Osteoblast (primary cell): Measurements from ENCODE around the gene HHAT. TPM values are rescaled to one million over a fixed set of nuclear protein-coding genes. Genes with fewer than 3 reads are reported as not detected.

Experiments
- DNase-seq: peaks from one replicate; pipeline ENCODE4 v3.0.0; 2011; ENCODE audit warnings: low spot score, mixed read lengths; ENCODE audit not compliant: insufficient read length; ENCODE audit errors: missing footprints
- H2AFZ ChIP-seq: 2 replicates; pipeline ENCODE4 v1.6.0; 2011; ENCODE audit warnings: mild to moderate bottlenecking, low read length
- H3K27ac ChIP-seq: 2 replicates; pipeline ENCODE4 v1.5.1; 2011; ENCODE audit warnings: mild to moderate bottlenecking, low read depth, low read length, moderate library complexity
- H3K27me3 ChIP-seq: 2 replicates; pipeline ENCODE4 v1.6.0; 2012; ENCODE audit warnings: mild to moderate bottlenecking, control low read depth, inconsistent platforms, low read length, moderate library complexity; ENCODE audit not compliant: insufficient read depth
- H3K36me3 ChIP-seq: 2 replicates; pipeline ENCODE4 v1.5.1; 2011; ENCODE audit warnings: mild to moderate bottlenecking, low read length, control low read depth, moderate library complexity; ENCODE audit not compliant: insufficient read depth
- H3K4me1 ChIP-seq: 2 replicates; pipeline ENCODE4 v1.5.1; 2011; ENCODE audit warnings: mild to moderate bottlenecking, low read length, control low read depth, moderate library complexity; ENCODE audit not compliant: insufficient read depth
- H3K4me2 ChIP-seq: 2 replicates; pipeline ENCODE4 v1.6.0; 2011; ENCODE audit warnings: mild to moderate bottlenecking, low read length; ENCODE audit not compliant: insufficient read depth
- H3K4me3 ChIP-seq: fragments of 200-600 bp; sonication (generic); 3 replicates; pipeline ENCODE4 v1.5.1; 2012; ENCODE audit warnings: mild to moderate bottlenecking, low read length, inconsistent platforms; ENCODE audit not compliant: insufficient read depth
- H3K79me2 ChIP-seq: 2 replicates; pipeline ENCODE4 v1.6.0; 2012; ENCODE audit warnings: mild to moderate bottlenecking, low read length, control low read depth, inconsistent platforms; ENCODE audit not compliant: insufficient read depth
- H3K9me3 ChIP-seq: 2 replicates; pipeline ENCODE4 v1.5.1; 2011; ENCODE audit warnings: low read depth, low read length, control low read depth
- H4K20me1 ChIP-seq: 2 replicates; pipeline ENCODE4 v1.6.0; 2012; ENCODE audit warnings: mild to moderate bottlenecking, low read length, control low read depth; ENCODE audit not compliant: insufficient read depth
- total RNA-seq: library from RNA; depleted of rRNA; stranded (reverse); fragments of >200 nt; gene quantifications from 2 replicates; pipeline ENCODE4 v1.2.3, GENCODE V29; 2012
- TF ChIP-seq, protein P1 (sequence below): IDR thresholded peaks from 2 replicates; pipeline ENCODE4 v1.5.1; 2011; ENCODE audit warnings: mild to moderate bottlenecking, low read depth, low read length, moderate library complexity; ENCODE audit errors: extremely low read depth

HHAT gene
- total RNA-seq, 1 donor, result 5.1 TPM

DNA sequence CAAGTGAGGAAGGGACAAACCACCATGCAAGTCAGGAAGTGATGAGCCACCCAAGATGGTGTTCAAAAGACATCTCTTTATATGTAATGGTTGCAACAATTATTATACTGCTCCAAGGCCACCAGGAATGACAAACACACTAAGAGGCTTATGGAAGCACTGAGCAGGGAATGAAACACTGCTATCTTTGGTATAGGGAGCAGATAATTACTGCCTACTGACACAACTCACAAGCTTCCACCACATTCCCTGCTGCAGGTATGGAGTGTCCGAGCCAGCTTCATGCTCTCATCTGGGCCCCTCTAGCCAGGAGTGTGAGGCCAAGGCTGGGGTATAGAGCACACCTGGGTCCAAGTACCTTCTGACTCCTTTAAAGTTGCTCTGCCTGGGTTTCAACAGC, 371.4 kb downstream of the HHAT start:
- Histone ChIP-seq H3K79me2 (no peaks in the 10 kb centered on the region), H2AFZ (no peak overlapping the region), H4K20me1 (no peaks in the 10 kb centered on the region), H3K9me3 (no peaks in the 10 kb centered on the region), H3K27me3 (no peaks in the 10 kb centered on the region), H3K4me2 (no peak overlapping the region), H3K4me3 (no peak overlapping the region), H3K36me3 (no peaks in the 10 kb centered on the region), H3K4me1 (no peaks in the 10 kb centered on the region), H3K27ac (no peak overlapping the region)
- TF ChIP-seq, protein P1, sequence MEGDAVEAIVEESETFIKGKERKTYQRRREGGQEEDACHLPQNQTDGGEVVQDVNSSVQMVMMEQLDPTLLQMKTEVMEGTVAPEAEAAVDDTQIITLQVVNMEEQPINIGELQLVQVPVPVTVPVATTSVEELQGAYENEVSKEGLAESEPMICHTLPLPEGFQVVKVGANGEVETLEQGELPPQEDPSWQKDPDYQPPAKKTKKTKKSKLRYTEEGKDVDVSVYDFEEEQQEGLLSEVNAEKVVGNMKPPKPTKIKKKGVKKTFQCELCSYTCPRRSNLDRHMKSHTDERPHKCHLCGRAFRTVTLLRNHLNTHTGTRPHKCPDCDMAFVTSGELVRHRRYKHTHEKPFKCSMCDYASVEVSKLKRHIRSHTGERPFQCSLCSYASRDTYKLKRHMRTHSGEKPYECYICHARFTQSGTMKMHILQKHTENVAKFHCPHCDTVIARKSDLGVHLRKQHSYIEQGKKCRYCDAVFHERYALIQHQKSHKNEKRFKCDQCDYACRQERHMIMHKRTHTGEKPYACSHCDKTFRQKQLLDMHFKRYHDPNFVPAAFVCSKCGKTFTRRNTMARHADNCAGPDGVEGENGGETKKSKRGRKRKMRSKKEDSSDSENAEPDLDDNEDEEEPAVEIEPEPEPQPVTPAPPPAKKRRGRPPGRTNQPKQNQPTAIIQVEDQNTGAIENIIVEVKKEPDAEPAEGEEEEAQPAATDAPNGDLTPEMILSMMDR, result no peak
- DNase-seq, result no peak

DNA sequence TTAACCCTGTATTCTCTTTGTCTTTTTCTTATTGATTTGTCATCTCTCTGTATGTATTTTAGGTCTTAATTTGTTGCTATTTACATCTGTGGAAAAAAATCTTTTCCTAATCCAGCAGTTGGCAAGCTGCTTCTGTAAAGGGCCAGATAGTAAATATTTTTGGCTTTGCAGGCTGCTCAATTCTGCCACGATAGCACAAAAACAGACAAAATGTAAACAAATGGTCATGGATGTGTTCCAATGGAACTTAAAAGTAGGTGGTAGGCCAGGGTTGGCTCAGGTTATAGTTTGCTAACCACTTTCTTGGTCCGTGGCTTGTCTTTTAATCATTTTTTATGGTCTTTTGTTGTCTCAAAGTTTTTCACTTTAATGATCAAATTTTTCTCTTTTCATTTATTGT, 371.8 kb downstream of the HHAT start:
- no peaks in the 10 kb centered on the region for H3K27me3 ChIP-seq
- H3K4me1 ChIP-seq, result no peaks in the 10 kb centered on the region
- H3K9me3 ChIP-seq, result no peaks in the 10 kb centered on the region
- no peak overlapping the region for H3K4me2 ChIP-seq
- TF ChIP-seq, protein P1, result no peak
- H3K36me3 ChIP-seq, result no peaks in the 10 kb centered on the region
- H3K4me3 ChIP-seq, result no peak overlapping the region
- H4K20me1 ChIP-seq, result no peaks in the 10 kb centered on the region
- no peak overlapping the region for H3K27ac ChIP-seq
- no peak overlapping the region for H2AFZ ChIP-seq
- no peaks in the 10 kb centered on the region for H3K79me2 ChIP-seq
- peak; percentile 47 for DNase-seq

DNA sequence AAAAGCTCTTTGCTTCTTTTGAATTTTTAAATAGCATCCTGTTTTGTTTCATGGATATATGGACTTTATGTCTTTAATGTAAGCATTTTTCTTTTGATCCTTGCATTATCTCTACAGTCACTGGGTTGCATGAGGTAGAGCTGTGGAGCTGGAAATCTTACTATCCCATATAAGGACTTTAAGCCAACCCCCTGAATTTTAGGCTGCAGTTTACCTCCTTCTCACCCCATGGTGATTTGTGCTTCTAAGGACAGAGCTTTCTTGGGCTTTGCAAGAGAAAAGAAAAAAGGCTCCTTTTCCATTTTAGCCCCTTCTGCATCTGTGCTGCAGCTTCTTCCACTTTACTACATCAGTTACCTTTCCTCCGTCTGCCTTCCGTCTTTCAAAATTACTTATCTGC, 373.8 kb downstream of the HHAT start:
- H3K79me2 ChIP-seq, result no peaks in the 10 kb centered on the region
- no peak for DNase-seq
- no peak overlapping the region for H3K27ac ChIP-seq
- H3K36me3 ChIP-seq, result no peaks in the 10 kb centered on the region
- TF ChIP-seq, protein P1, result no peak
- no peaks in the 10 kb centered on the region for H3K4me1 ChIP-seq
- no peaks in the 10 kb centered on the region for H3K9me3 ChIP-seq
- no peak overlapping the region for H2AFZ ChIP-seq
- H3K27me3 ChIP-seq, result no peaks in the 10 kb centered on the region
- no peak overlapping the region for H3K4me3 ChIP-seq
- H3K4me2 ChIP-seq, result no peak overlapping the region
- H4K20me1 ChIP-seq, result no peaks in the 10 kb centered on the region

DNA sequence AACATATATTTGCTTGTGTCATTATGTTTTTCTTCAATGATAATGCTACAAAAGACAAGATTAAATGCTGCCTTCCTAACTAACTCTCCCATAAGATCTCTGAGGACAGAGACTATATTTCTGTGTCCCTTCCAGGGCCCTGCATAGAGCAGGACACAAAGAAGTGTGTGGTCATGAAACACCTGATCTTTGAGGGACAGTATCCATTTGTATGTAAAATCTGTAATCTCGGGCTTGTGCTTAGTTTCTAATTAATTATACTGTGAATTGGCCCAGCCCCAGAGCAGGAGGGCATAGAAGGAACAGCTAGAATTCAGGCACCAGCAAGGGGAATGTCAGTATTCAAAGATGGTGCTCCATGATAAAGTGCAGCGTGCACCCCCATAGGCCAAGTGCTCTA, 374.9 kb downstream of the HHAT start:
- H2AFZ ChIP-seq, result no peak overlapping the region

More for the DNA sequence above, 374.9 kb downstream of the HHAT start:
- no peaks in the 10 kb centered on the region for H3K36me3 ChIP-seq
- TF ChIP-seq, protein P1, result no peak
- H3K4me2 ChIP-seq, result no peak overlapping the region
- H3K27ac ChIP-seq, result no peak overlapping the region
- no peak for DNase-seq
- H3K4me3 ChIP-seq, result no peak overlapping the region
- no peaks in the 10 kb centered on the region for H3K4me1 ChIP-seq
- no peaks in the 10 kb centered on the region for H3K9me3 ChIP-seq
- no peaks in the 10 kb centered on the region for H3K27me3 ChIP-seq
- no peaks in the 10 kb centered on the region for H3K79me2 ChIP-seq
- H4K20me1 ChIP-seq, result no peaks in the 10 kb centered on the region
